HL-60 (cell line): Measurements from ENCODE around the gene ELFN2.

Source experiments
- DNase-seq, 2 experiments: peaks; one replicate each; pipeline ENCODE4 v3.0.0-alpha.2; 2010 to 2020; ENCODE audit warnings: low read depth in 1 of 2, low spot score in 1 of 2
- H3K27ac ChIP-seq: fragments of 250-450 bp; sonication (Bioruptor Pico); replicated peaks from 2 replicates; pipeline ENCODE4 v1.5.1; 2020; ENCODE audit warnings: mild to moderate bottlenecking, moderate library complexity
- H3K27me3 ChIP-seq: fragments of 250-450 bp; sonication (Bioruptor Pico); 2 replicates; pipeline ENCODE4 v1.5.1; 2021; ENCODE audit warnings: mild to moderate bottlenecking, moderate library complexity; ENCODE audit not compliant: insufficient read depth, poor library complexity, severe bottlenecking
- H3K4me3 ChIP-seq: replicated peaks from 2 replicates; pipeline ENCODE4 v1.5.1; 2011; ENCODE audit warnings: mild to moderate bottlenecking, control low read depth, low read length; ENCODE audit not compliant: insufficient read depth
- CTCF ChIP-seq: IDR thresholded peaks from one replicate; pipeline ENCODE4 v1.5.1; 2011; ENCODE audit warnings: low read length, control low read depth, inconsistent platforms; ENCODE audit not compliant: insufficient read depth
- GABPA ChIP-seq: IDR thresholded peaks from 2 replicates; pipeline ENCODE4 v1.6.1; 2012; ENCODE audit warnings: low read depth
- POLR2AphosphoS5 ChIP-seq: IDR thresholded peaks from 2 replicates; pipeline ENCODE4 v1.6.1; 2012; ENCODE audit warnings: low read depth
- SPI1 ChIP-seq: IDR thresholded peaks from 2 replicates; pipeline ENCODE4 v1.6.1; 2012; ENCODE audit warnings: low read depth, mild to moderate bottlenecking, borderline replicate concordance
- TF ChIP-seq, protein P1 (sequence below): IDR thresholded peaks from 2 replicates; pipeline ENCODE4 v1.6.1; 2012; ENCODE audit warnings: low read depth; ENCODE audit not compliant: insufficient replicate concordance

The ELFN2 gene

DNA sequence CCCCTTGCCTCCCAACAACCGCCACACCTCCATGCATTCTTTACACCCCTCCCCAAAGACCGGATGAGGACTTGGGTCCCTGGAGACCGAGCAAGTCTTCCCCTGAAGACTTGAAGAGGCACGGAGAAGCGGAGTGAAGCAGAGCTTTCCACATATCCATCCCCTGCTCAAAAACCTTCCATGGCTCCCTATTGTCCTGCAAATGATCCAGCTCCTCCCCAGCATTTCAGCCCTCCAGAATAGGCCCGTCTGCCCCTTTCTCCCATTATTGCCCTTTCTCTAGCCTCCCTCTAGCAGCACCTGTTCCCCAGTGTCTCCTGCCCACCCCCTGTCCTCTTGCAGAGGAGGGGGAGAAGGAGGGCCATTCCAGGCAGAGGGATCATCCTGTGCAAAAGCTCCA, 85.2 kb downstream of the ELFN2 start:
- no peak overlapping the region for H3K27ac ChIP-seq
- DNase-seq: no peak
- no peak for TF ChIP-seq SPI1
- TF ChIP-seq CTCF: no peak
- no peak for TF ChIP-seq GABPA
- TF ChIP-seq POLR2AphosphoS5: no peak
- TF ChIP-seq, protein P1, sequence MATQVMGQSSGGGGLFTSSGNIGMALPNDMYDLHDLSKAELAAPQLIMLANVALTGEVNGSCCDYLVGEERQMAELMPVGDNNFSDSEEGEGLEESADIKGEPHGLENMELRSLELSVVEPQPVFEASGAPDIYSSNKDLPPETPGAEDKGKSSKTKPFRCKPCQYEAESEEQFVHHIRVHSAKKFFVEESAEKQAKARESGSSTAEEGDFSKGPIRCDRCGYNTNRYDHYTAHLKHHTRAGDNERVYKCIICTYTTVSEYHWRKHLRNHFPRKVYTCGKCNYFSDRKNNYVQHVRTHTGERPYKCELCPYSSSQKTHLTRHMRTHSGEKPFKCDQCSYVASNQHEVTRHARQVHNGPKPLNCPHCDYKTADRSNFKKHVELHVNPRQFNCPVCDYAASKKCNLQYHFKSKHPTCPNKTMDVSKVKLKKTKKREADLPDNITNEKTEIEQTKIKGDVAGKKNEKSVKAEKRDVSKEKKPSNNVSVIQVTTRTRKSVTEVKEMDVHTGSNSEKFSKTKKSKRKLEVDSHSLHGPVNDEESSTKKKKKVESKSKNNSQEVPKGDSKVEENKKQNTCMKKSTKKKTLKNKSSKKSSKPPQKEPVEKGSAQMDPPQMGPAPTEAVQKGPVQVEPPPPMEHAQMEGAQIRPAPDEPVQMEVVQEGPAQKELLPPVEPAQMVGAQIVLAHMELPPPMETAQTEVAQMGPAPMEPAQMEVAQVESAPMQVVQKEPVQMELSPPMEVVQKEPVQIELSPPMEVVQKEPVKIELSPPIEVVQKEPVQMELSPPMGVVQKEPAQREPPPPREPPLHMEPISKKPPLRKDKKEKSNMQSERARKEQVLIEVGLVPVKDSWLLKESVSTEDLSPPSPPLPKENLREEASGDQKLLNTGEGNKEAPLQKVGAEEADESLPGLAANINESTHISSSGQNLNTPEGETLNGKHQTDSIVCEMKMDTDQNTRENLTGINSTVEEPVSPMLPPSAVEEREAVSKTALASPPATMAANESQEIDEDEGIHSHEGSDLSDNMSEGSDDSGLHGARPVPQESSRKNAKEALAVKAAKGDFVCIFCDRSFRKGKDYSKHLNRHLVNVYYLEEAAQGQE: no peak
- H3K27me3 ChIP-seq: peaks cover 2% of the 10 kb centered on the region
- H3K4me3 ChIP-seq: no peak overlapping the region

DNA sequence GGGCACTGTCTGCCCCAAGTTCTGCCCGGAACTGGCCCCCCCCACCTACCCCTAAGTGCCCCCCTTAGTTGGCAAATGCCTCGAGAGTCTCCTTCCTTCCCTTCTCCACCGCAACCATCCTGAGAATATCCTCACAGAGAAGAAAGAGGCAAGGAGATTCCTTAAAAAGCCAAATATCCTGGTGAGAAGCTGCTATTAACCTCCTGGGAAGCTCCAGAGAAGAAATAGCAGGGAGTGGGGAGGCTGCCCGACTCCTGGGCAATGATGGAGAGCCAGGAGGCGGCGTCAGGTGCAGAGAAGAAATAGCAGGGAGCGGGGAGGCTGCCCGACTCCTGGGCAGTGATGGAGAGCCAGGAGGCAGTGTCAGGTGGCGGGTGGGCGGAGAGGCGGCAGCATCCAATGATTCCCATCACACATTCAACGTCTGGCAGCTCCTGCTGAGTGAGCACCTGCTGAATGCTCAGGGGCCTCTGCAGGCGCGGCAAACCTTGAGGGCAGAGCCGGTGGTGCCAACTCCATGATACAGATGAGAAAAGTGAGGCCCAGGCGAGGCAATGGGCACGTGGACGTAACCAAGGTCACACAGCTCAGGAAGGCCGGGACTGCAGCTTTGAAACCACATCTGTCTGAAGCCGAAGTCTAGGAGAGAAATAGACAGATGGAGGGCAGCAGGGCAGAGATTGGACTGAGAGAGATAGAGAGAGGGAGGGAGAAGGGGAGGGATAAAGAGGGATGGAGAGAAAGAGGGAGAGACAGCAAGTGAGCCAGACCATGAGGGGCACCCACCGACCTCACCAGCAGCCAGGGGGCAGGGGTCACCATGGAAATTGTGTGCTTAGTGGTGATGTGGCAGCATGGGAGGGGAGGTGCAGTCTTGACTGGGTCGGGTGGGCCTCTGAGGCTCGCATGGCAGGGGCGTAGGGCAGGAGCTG, 86.7 kb downstream of the ELFN2 start:
- no peak overlapping the region for H3K4me3 ChIP-seq
- H3K27me3 ChIP-seq: peaks cover 9% of the 10 kb centered on the region
- TF ChIP-seq GABPA (no peak), SPI1 (no peak), CTCF (no peak), POLR2AphosphoS5 (no peak)
- TF ChIP-seq, protein P1: no peak
- H3K27ac ChIP-seq: no peak overlapping the region
- DNase-seq: no peak

GRCh38 chr22:37338539-37339246, 88.6 kb downstream of the ELFN2 start:
- TF ChIP-seq, protein P1: no peak
- TF ChIP-seq SPI1 (no peak), POLR2AphosphoS5 (no peak), CTCF (no peak), GABPA (no peak)
- DNase-seq: no peak
- Histone ChIP-seq H3K27ac (no peak overlapping the region), H3K27me3 (peaks cover 26% of the 10 kb centered on the region), H3K4me3 (no peak overlapping the region)
